Embryonic facial prominence (tissue), 1 donor: Measurements from ENCODE around the gene MOSPD3.
"Not testable (repeated sequence)": the region's sequence is repeated elsewhere in the genome, so short reads cannot be mapped to it uniquely, and the experiment has no call there.

Source experiments
- DNase-seq: peaks from one replicate; pipeline ENCODE4 v3.0.0-alpha.2; 2016; ENCODE audit errors: extremely low spot score

The MOSPD3 gene

GRCh38 chr7:100611983-100612729, at the start of gene MOSPD3:
Gene MOSPD3 (plus strand): TSS chr7:100612540. CDS start chr7:100612792, 252 bp downstream.
- peak; percentile 98 for DNase-seq

- no peak for DNase-seq
Observed at GRCh38 chr7:100563100-100563564, 49.2 kb upstream of the MOSPD3 start.

GRCh38 chr7:100563809-100564400, 48.4 kb upstream of the MOSPD3 start:
- DNase-seq, result no peak

GRCh38 chr7:100564405-100564804, 47.9 kb upstream of the MOSPD3 start:
- not testable (repeated sequence) for DNase-seq

- no peak for DNase-seq
Observed at GRCh38 chr7:100565133-100565571, 47.2 kb upstream of the MOSPD3 start.

- no peak for DNase-seq
Observed at GRCh38 chr7:100566018-100566531, 46.3 kb upstream of the MOSPD3 start.

GRCh38 chr7:100567031-100567730, 45.2 kb upstream of the MOSPD3 start:
- no peak for DNase-seq

GRCh38 chr7:100567751-100568175, 44.6 kb upstream of the MOSPD3 start:
- no peak for DNase-seq

- no peak for DNase-seq
Observed at GRCh38 chr7:100568176-100568895, 44.0 kb upstream of the MOSPD3 start.

GRCh38 chr7:100568896-100569844, 43.2 kb upstream of the MOSPD3 start:
- DNase-seq, result no peak

- DNase-seq, result no peak
Observed at GRCh38 chr7:100570954-100571828, 41.1 kb upstream of the MOSPD3 start.

- DNase-seq, result no peak
Observed at GRCh38 chr7:100571829-100572116, 40.6 kb upstream of the MOSPD3 start.

GRCh38 chr7:100572281-100572948, 39.9 kb upstream of the MOSPD3 start:
- DNase-seq, result no peak

- no peak for DNase-seq
Observed at GRCh38 chr7:100572949-100573675, 39.2 kb upstream of the MOSPD3 start.

- DNase-seq, result no peak
Observed at GRCh38 chr7:100573691-100574361, 38.5 kb upstream of the MOSPD3 start, which contains the start of gene SAP25. Gene SAP25 (minus strand): TSS chr7:100573900. CDS start chr7:100573742, 158 bp downstream.

- DNase-seq, result no peak
Observed at GRCh38 chr7:100574362-100575205, 37.8 kb upstream of the MOSPD3 start.

GRCh38 chr7:100575206-100575631, 37.1 kb upstream of the MOSPD3 start:
- no peak for DNase-seq
